K562 (cell line): ENCODE data around the gene GSTA4. TPM values are rescaled to one million over a fixed set of nuclear protein-coding genes. Genes with fewer than 3 reads are reported as not detected.

Experiments
- ATAC-seq: fragments of 200-7000 bp; cut with Tn5 transposase; 3 replicates; pipeline ENCODE4 v1.9.1; 2020; ENCODE audit warnings: moderate library complexity
- BruUV-seq: library from RNA; stranded (reverse); fragments of 400-500 nt; replicated peaks from 2 replicates; lab custom pipeline; 2021; lab: Mats Ljungman, UMichigan
- CTCF ChIA-PET: fragments of 300-600 bp; formaldehyde crosslinking; extraction: SDS; loops from one replicate; lab custom pipeline; 2021; ENCODE audit warnings: low intra/inter-chr PET ratio; lab: Yijun Ruan, JAX
- POLR2A ChIA-PET: fragments of 300-600, 350-650 bp; sonication (Branson Sonifier 250); formaldehyde crosslinking; extraction: SDS; loops from one replicate; lab custom pipeline; 2021; ENCODE audit warnings: antibody characterized with exemption, inconsistent platforms; lab: Yijun Ruan, JAX
- DNase-seq, 4 experiments: peaks; one replicate each; pipeline versions ENCODE4 v3.0.0 to v3.0.0-alpha.2; 2011 to 2018; ENCODE audit warnings: low spot score in 3 of 4, mixed read lengths in 3 of 4; ENCODE audit errors: extremely low read depth in 1 of 4
- FAIRE-seq: peaks from 2 replicates; lab custom pipeline; 2011; peaks lifted over from hg19 to GRCh38; lab: Jason Lieb, UNC
- H2AFZ ChIP-seq: 2 replicates; pipeline ENCODE4 v1.6.0; 2011; ENCODE audit warnings: low read depth, low read length, control low read depth, inconsistent platforms
- H3K27ac ChIP-seq: fragments of 200-600 bp; 3 replicates; pipeline ENCODE4 v1.8.0; 2011; ENCODE audit warnings: low read depth, mild to moderate bottlenecking, control low read depth, inconsistent platforms, low read length, moderate library complexity, mixed read lengths; ENCODE audit errors: extremely low read depth
- H3K27me3 ChIP-seq, 2 experiments: fragments of 300-600 bp in 1 of 2; 2 replicates in 1 of 2; 3 replicates in 1 of 2; pipeline versions ENCODE4 v1.6.0 to v1.8.0; 2011; ENCODE audit warnings: inconsistent platforms in 2 of 2, low read length in 2 of 2, mild to moderate bottlenecking in 1 of 2, mixed read lengths in 1 of 2, moderate library complexity in 1 of 2; ENCODE audit not compliant: control insufficient read depth in 2 of 2, insufficient read depth in 2 of 2
- H3K36me3 ChIP-seq: fragments of 300-600 bp; 3 replicates; pipeline ENCODE4 v1.8.0; 2011; ENCODE audit warnings: mild to moderate bottlenecking, low read length, inconsistent platforms; ENCODE audit not compliant: control insufficient read depth, insufficient read depth
- H3K4me1 ChIP-seq, 2 experiments: fragments of 200-600 bp in 1 of 2; replicated peaks in 1 of 2; 2 replicates in 1 of 2; 3 replicates in 1 of 2; pipeline versions ENCODE4 v1.5.1 to v1.8.0; 2011; ENCODE audit warnings: inconsistent platforms in 2 of 2, low read length in 2 of 2, mild to moderate bottlenecking in 1 of 2, mixed read lengths in 1 of 2, moderate library complexity in 1 of 2; ENCODE audit not compliant: control insufficient read depth in 2 of 2, insufficient read depth in 2 of 2
- H3K4me2 ChIP-seq: 2 replicates; pipeline ENCODE4 v1.6.1; 2011; ENCODE audit warnings: low read length, control low read depth, inconsistent platforms, mixed read lengths; ENCODE audit not compliant: insufficient read depth
- H3K4me3 ChIP-seq: fragments of 200-600 bp; sonication (generic), shearing (Covaris generic); 2 replicates; pipeline ENCODE4 v1.5.1; 2016; ENCODE audit warnings: control low read depth, inconsistent platforms
- H3K79me2 ChIP-seq: fragments of 200-600 bp; 3 replicates; pipeline ENCODE4 v1.8.0; 2011; ENCODE audit warnings: low read length, inconsistent platforms; ENCODE audit not compliant: control insufficient read depth, insufficient read depth
- H3K9ac ChIP-seq, 2 experiments: 2 replicates each; pipeline versions ENCODE4 v1.6.0 to v1.6.1; 2011; ENCODE audit warnings: low read depth in 2 of 2, low read length in 2 of 2, control low read depth in 1 of 2, inconsistent platforms in 1 of 2, mild to moderate bottlenecking in 1 of 2, mixed read lengths in 1 of 2; ENCODE audit not compliant: insufficient read depth in 1 of 2
- H3K9me1 ChIP-seq: one replicate; pipeline ENCODE4 v1.6.0; 2011; ENCODE audit warnings: inconsistent platforms, mild to moderate bottlenecking, low read length, moderate library complexity; ENCODE audit not compliant: control insufficient read depth, insufficient read depth
- H3K9me3 ChIP-seq: replicated peaks from 2 replicates; pipeline ENCODE4 v1.5.1; 2011; ENCODE audit warnings: low read depth, low read length, inconsistent platforms; ENCODE audit not compliant: control insufficient read depth, insufficient read depth
- H4K20me1 ChIP-seq: replicated peaks from 2 replicates; pipeline ENCODE4 v1.6.1; 2011; ENCODE audit warnings: low read length, inconsistent platforms, mixed read lengths; ENCODE audit not compliant: control insufficient read depth, insufficient read depth
- BACH1 ChIP-seq: fragments of 200-800 bp; sonication (Bioruptor generic); IDR thresholded peaks from 2 replicates; pipeline ENCODE4 v1.6.1; 2016; ENCODE audit warnings: missing genetic modification characterization, missing compliant biosample characterization
- CREM ChIP-seq: IDR thresholded peaks from 2 replicates; pipeline ENCODE4 v1.6.1; 2014; ENCODE audit warnings: antibody characterized with exemption, low read depth
- E2F1 ChIP-seq: sonication (generic); formaldehyde crosslinking; IDR thresholded peaks from 2 replicates; pipeline ENCODE4 v1.8.1; 2023; ENCODE audit warnings: mild to moderate bottlenecking, missing genetic modification reagents, moderate library complexity
- NCOA6 ChIP-seq: fragments of 450-650 bp; IDR thresholded peaks from 2 replicates; pipeline ENCODE4 v1.6.1; 2017; ENCODE audit warnings: mild to moderate bottlenecking
- POLR2G ChIP-seq: fragments of 200-400 bp; formaldehyde crosslinking; IDR thresholded peaks from 2 replicates; pipeline ENCODE4 v1.6.1; 2017; ENCODE audit warnings: low read depth, mild to moderate bottlenecking, antibody characterized with exemption, low read length, moderate library complexity
- SMAD2 ChIP-seq: fragments of 150-350 bp; IDR thresholded peaks from 2 replicates; pipeline ENCODE4 v1.6.1; 2014; ENCODE audit warnings: low read depth, mild to moderate bottlenecking, low read length
- ZNF3 ChIP-seq: fragments of 250-450 bp; sonication (Bioruptor Pico); IDR thresholded peaks from 2 replicates; pipeline ENCODE4 v1.5.0; 2021; ENCODE audit warnings: mild to moderate bottlenecking, moderate library complexity
- WGBS: fragments of 100-300 bp; shearing (Covaris generic); methylation state at CpG from one replicate; pipeline ENCODE4 v1.1.6; 2016; ENCODE audit warnings: low coverage, mixed read lengths; ENCODE audit not compliant: insufficient coverage; ENCODE audit errors: missing lambda C conversion rate; 5-methylcytosine and 5-hydroxymethylcytosine counted together
- in situ Hi-C: fragments of 300-500 bp; cut with MboI; formaldehyde crosslinking; loops from 4 replicates; pipeline ENCODE4 v1.15.0; 2018; ENCODE audit warnings: inconsistent platforms, mixed read lengths
- intact Hi-C: fragments of 100-400 bp; cut with micrococcal nuclease; formaldehyde crosslinking; loops from 2 replicates; pipeline ENCODE4 v1.14.2; 2022
- polyA plus RNA-seq, 8 experiments: library from polyadenylated mRNA; depleted of rRNA in 4 of 8; stranded (reverse) in 5 of 8; unstranded in 3 of 8; fragments of >200 nt; fragmentation: Nextera tagmentation in 2 of 8; fragmentation: Illumina TruSeq in 1 of 8; extraction: Ambion mirVana in 2 of 8; extraction: Trizol in 1 of 8; gene quantifications; 2 replicates each; pipeline versions ENCODE4 v1.2.1 to v1.2.3, GENCODE V29; 2011 to 2014; ENCODE audit warnings: inconsistent platforms in 1 of 8, missing spikeins in 1 of 8
- total RNA-seq, 7 experiments: library from RNA; depleted of rRNA in 6 of 7; stranded (reverse); fragments of >200 nt in 6 of 7; fragmentation: Illumina TruSeq in 2 of 7; extraction: Trizol in 2 of 7; gene quantifications; 2 replicates each; pipeline versions ENCODE4 v1.2.1 to v1.2.3, GENCODE V29; 2011 to 2021; ENCODE audit warnings: low replicate concordance in 1 of 7
- TF ChIP-seq, protein P1 (sequence below): fragments of 250-450 bp; sonication (Bioruptor Pico); IDR thresholded peaks from 2 replicates; pipeline ENCODE4 v1.4.0; 2020; ENCODE audit warnings: mild to moderate bottlenecking, moderate library complexity

The GSTA4 gene
- total and polyA plus RNA-seq, 9 of the 15 experiments (the other 6 are each of a cell fraction or from before 2014, with no cell fraction given) = 0.89 to 4.0 (median 2.0) TPM

- H3K4me1 ChIP-seq = no peaks in the 10 kb centered on the region; a peak in 1 of 5 replicates
- FAIRE-seq (no peak), ATAC-seq (no peak), DNase-seq (no peak)
- 79% methylated on average over 1 of the region's 1 CpG for WGBS
- no peak overlapping the region for H3K4me3 ChIP-seq
- ChIA-PET POLR2A (no interaction called here), CTCF (no interaction called here)
- no peak overlapping the region for H2AFZ ChIP-seq
- H3K4me2 ChIP-seq = no peak overlapping the region
- no peaks in the 10 kb centered on the region for H3K79me2 ChIP-seq
- H3K9ac ChIP-seq = no peak overlapping the region
- no peak overlapping the region for H3K27ac ChIP-seq
- no TSS peak for BruUV-seq
- H4K20me1 ChIP-seq = no peaks in the 10 kb centered on the region
- intact Hi-C loops = no loop called here
- H3K27me3 ChIP-seq = no peaks in the 10 kb centered on the region
- H3K9me1 ChIP-seq = no peaks in the 10 kb centered on the region
- TF ChIP-seq ZNF3 (CRISPR knock-in tag) (no peak), SMAD2 (no peak), CREM (no peak), NCOA6 (no peak), BACH1 (no peak), E2F1 (CRISPR knock-in tag) (no peak), POLR2G (no peak)
- TF ChIP-seq, protein P1, sequence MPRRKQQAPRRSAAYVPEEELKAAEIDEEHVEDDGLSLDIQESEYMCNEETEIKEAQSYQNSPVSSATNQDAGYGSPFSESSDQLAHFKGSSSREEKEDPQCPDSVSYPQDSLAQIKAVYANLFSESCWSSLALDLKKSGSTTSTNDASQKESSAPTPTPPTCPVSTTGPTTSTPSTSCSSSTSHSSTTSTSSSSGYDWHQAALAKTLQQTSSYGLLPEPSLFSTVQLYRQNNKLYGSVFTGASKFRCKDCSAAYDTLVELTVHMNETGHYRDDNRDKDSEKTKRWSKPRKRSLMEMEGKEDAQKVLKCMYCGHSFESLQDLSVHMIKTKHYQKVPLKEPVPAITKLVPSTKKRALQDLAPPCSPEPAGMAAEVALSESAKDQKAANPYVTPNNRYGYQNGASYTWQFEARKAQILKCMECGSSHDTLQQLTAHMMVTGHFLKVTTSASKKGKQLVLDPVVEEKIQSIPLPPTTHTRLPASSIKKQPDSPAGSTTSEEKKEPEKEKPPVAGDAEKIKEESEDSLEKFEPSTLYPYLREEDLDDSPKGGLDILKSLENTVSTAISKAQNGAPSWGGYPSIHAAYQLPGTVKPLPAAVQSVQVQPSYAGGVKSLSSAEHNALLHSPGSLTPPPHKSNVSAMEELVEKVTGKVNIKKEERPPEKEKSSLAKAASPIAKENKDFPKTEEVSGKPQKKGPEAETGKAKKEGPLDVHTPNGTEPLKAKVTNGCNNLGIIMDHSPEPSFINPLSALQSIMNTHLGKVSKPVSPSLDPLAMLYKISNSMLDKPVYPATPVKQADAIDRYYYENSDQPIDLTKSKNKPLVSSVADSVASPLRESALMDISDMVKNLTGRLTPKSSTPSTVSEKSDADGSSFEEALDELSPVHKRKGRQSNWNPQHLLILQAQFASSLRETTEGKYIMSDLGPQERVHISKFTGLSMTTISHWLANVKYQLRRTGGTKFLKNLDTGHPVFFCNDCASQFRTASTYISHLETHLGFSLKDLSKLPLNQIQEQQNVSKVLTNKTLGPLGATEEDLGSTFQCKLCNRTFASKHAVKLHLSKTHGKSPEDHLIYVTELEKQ = no peak
- TF ChIP-seq, all 486 proteins: peak for 0
- H3K9me3 ChIP-seq = no peaks in the 10 kb centered on the region
- in situ Hi-C loops = no loop called here
- H3K36me3 ChIP-seq = peaks cover 8% of the 10 kb centered on the region; the same call in 1 of the 3 replicates
These were observed 15.4 kb upstream of the GSTA4 start for GRCh38 chr6:53010504-53010903.
